Trophoblast cell (in vitro differentiated cells and primary cell): Measurements from ENCODE around the gene RACK1.

ENCODE experiments used
- DNase-seq, 2 donors: peaks; one replicate each; pipeline ENCODE4 v3.0.0-alpha.2; 2016
- H2AFZ ChIP-seq: 2 replicates; pipeline ENCODE4 v1.6.1; 2013; ENCODE audit warnings: low read length, moderate library complexity, mild to moderate bottlenecking; ENCODE audit not compliant: insufficient read depth, poor library complexity
- H2AK5ac ChIP-seq: 2 replicates; pipeline ENCODE4 v1.6.1; 2013; ENCODE audit warnings: mild to moderate bottlenecking, low read length
- H2BK120ac ChIP-seq: 2 replicates; pipeline ENCODE4 v1.6.1; 2013; ENCODE audit warnings: low read length, mild to moderate bottlenecking, moderate library complexity; ENCODE audit not compliant: insufficient read depth, poor library complexity
- H2BK12ac ChIP-seq: 2 replicates; pipeline ENCODE4 v1.6.1; 2013; ENCODE audit warnings: mild to moderate bottlenecking, low read length, moderate library complexity
- H2BK5ac ChIP-seq: 2 replicates; pipeline ENCODE4 v1.6.1; 2013; ENCODE audit warnings: low read length, low read depth, moderate library complexity, mild to moderate bottlenecking; ENCODE audit not compliant: poor library complexity
- H3K14ac ChIP-seq: 2 replicates; pipeline ENCODE4 v1.6.1; 2013; ENCODE audit warnings: mild to moderate bottlenecking, low read length
- H3K18ac ChIP-seq: 2 replicates; pipeline ENCODE4 v1.6.1; 2013; ENCODE audit warnings: mild to moderate bottlenecking, low read length
- H3K23ac ChIP-seq: 2 replicates; pipeline ENCODE4 v1.6.1; 2013; ENCODE audit warnings: low read length
- H3K27ac ChIP-seq: 2 replicates; pipeline ENCODE4 v1.5.1; 2013; ENCODE audit warnings: low read depth, mild to moderate bottlenecking, inconsistent platforms, low read length, moderate library complexity
- H3K27me3 ChIP-seq: 2 replicates; pipeline ENCODE4 v1.6.1; 2013; ENCODE audit warnings: inconsistent platforms, mild to moderate bottlenecking, low read length, moderate library complexity; ENCODE audit not compliant: insufficient read depth
- H3K36me3 ChIP-seq, 2 experiments: 1 replicate in 1 of 2; 2 replicates in 1 of 2; pipeline ENCODE4 v1.6.1; 2013; ENCODE audit warnings: low read length in 2 of 2, mild to moderate bottlenecking in 2 of 2, moderate library complexity in 1 of 2; ENCODE audit not compliant: insufficient read depth in 2 of 2, control insufficient read depth in 1 of 2
- H3K4ac ChIP-seq: 2 replicates; pipeline ENCODE4 v1.6.1; 2013; ENCODE audit warnings: low read depth, mild to moderate bottlenecking, low read length, moderate library complexity
- H3K4me1 ChIP-seq, 2 experiments: 1 replicate in 1 of 2; 2 replicates in 1 of 2; pipeline ENCODE4 v1.6.1; 2013; ENCODE audit warnings: low read length in 2 of 2, mild to moderate bottlenecking in 2 of 2, moderate library complexity in 1 of 2; ENCODE audit not compliant: insufficient read depth in 2 of 2, control insufficient read depth in 1 of 2
- H3K4me2 ChIP-seq: 2 replicates; pipeline ENCODE4 v1.6.1; 2013; ENCODE audit warnings: inconsistent platforms, mild to moderate bottlenecking, low read length, moderate library complexity
- H3K4me3 ChIP-seq: 2 replicates; pipeline ENCODE4 v1.5.1; 2013; ENCODE audit warnings: mild to moderate bottlenecking, low read depth, low read length, inconsistent platforms
- H3K79me1 ChIP-seq: one replicate; pipeline ENCODE4 v1.6.1; 2013; ENCODE audit warnings: low read length
- H3K79me2 ChIP-seq: 2 replicates; pipeline ENCODE4 v1.6.1; 2013; ENCODE audit warnings: low read length, mild to moderate bottlenecking; ENCODE audit not compliant: control insufficient read depth, insufficient read depth, poor library complexity
- H3K9ac ChIP-seq: 2 replicates; pipeline ENCODE4 v1.6.1; 2013; ENCODE audit warnings: mild to moderate bottlenecking, low read length
- H3K9me3 ChIP-seq: 2 replicates; pipeline ENCODE4 v1.6.1; 2013; ENCODE audit warnings: low read depth, mild to moderate bottlenecking, control low read depth, inconsistent platforms, low read length; ENCODE audit not compliant: insufficient read depth
- H4K12ac ChIP-seq: 2 replicates; pipeline ENCODE4 v1.6.1; 2013; ENCODE audit warnings: low read depth, mild to moderate bottlenecking, low read length, moderate library complexity
- H4K8ac ChIP-seq: 2 replicates; pipeline ENCODE4 v1.6.1; 2013; ENCODE audit warnings: low read depth, mild to moderate bottlenecking, low read length, moderate library complexity
- H4K91ac ChIP-seq: one replicate; pipeline ENCODE4 v1.6.1; 2013; ENCODE audit warnings: low read depth, mild to moderate bottlenecking, low read length, moderate library complexity
- WGBS: extraction: QIAGEN DNeasy Blood & Tissue Kit; methylation state at CpG from one replicate; pipeline ENCODE4 v1.1.7; 2013; ENCODE audit warnings: missing lambda C conversion rate; ENCODE audit not compliant: insufficient read length, insufficient coverage; ENCODE audit errors: extremely low coverage; 5-methylcytosine and 5-hydroxymethylcytosine counted together

Gene RACK1

GRCh38 chr5:181204826-181205760 is 38.6 kb downstream of the RACK1 start, which contains the start of gene TRIM7:
TSS of gene TRIM7 (minus strand) at chr5:181205196. CDS start at chr5:181205110, 86 bp downstream.
- Histone ChIP-seq H3K4me2 (peak within 1 kb of the TSS; percentile 69), H3K9ac (no peak within 1 kb of the TSS), H2BK120ac (no peak within 1 kb of the TSS), H3K4me1 (peaks cover 14 to 24% of the 10 kb centered on the region in 2 experiments), H2AK5ac (no peak within 1 kb of the TSS), H3K18ac (no peak within 1 kb of the TSS), H4K91ac (no peak within 1 kb of the TSS), H3K9me3 (peaks cover 3% of the 10 kb centered on the region), H4K12ac (no peak within 1 kb of the TSS), H2BK12ac (no peak within 1 kb of the TSS), H2BK5ac (no peak within 1 kb of the TSS), H3K27ac (no peak within 1 kb of the TSS), H3K4me3 (peak within 1 kb of the TSS; percentile 66), H4K8ac (no peak within 1 kb of the TSS), H3K4ac (no peak within 1 kb of the TSS), H2AFZ (peak within 1 kb of the TSS; percentile 81), H3K27me3 (peaks cover 31% of the 10 kb centered on the region), H3K23ac (no peak within 1 kb of the TSS), H3K36me3 (no peaks in the 10 kb centered on the region), H3K14ac (no peak within 1 kb of the TSS), H3K79me1 (no peaks in the 10 kb centered on the region), H3K79me2 (no peaks in the 10 kb centered on the region)
- WGBS, result no CpG with 5 or more reads among the region's 94 CpGs
- peak in 1 of 2 donors; percentile 46 for DNase-seq

GRCh38 chr5:181204113-181204825 is 39.4 kb downstream of the RACK1 start:
- Histone ChIP-seq H3K27ac (no peak overlapping the region), H3K23ac (no peak overlapping the region), H4K12ac (no peak overlapping the region), H3K79me2 (no peaks in the 10 kb centered on the region), H4K8ac (no peak overlapping the region), H3K4ac (no peak overlapping the region), H2BK12ac (no peak overlapping the region), H3K36me3 (no peaks in the 10 kb centered on the region), H3K14ac (no peak overlapping the region), H4K91ac (no peak overlapping the region), H3K27me3 (peaks cover 31% of the 10 kb centered on the region), H2BK120ac (no peak overlapping the region), H3K4me3 (peak overlapping the region; percentile 66), H2AK5ac (no peak overlapping the region), H3K79me1 (no peaks in the 10 kb centered on the region), H3K9ac (no peak overlapping the region), H3K4me2 (peak overlapping the region; percentile 69), H3K9me3 (peaks cover 3% of the 10 kb centered on the region), H3K18ac (no peak overlapping the region), H3K4me1 (peaks cover 14 to 24% of the 10 kb centered on the region in 2 experiments), H2AFZ (no peak overlapping the region), H2BK5ac (no peak overlapping the region)
- peak in 1 of 2 donors; percentile 38 for DNase-seq
- no CpG with 5 or more reads among the region's 67 CpGs for WGBS

GRCh38 chr5:181203777-181204112 is 40.0 kb downstream of the RACK1 start:
- H3K36me3 ChIP-seq, result no peaks in the 10 kb centered on the region
- no peak overlapping the region for H3K14ac ChIP-seq
- H2BK120ac ChIP-seq, result no peak overlapping the region
- DNase-seq, result no peak
- H3K4ac ChIP-seq, result no peak overlapping the region
- H3K4me1 ChIP-seq, result peaks cover 14 to 24% of the 10 kb centered on the region in 2 experiments
- H4K8ac ChIP-seq, result no peak overlapping the region
- H2BK12ac ChIP-seq, result no peak overlapping the region
- no peak overlapping the region for H3K27ac ChIP-seq
- no peak overlapping the region for H3K23ac ChIP-seq
- no peak overlapping the region for H3K18ac ChIP-seq
- H2AFZ ChIP-seq, result no peak overlapping the region
- no peak overlapping the region for H4K91ac ChIP-seq
- no peak overlapping the region for H2AK5ac ChIP-seq
- H3K79me1 ChIP-seq, result no peaks in the 10 kb centered on the region
- H3K9ac ChIP-seq, result no peak overlapping the region
- peaks cover 3% of the 10 kb centered on the region for H3K9me3 ChIP-seq
- no peak overlapping the region for H4K12ac ChIP-seq
- no peak overlapping the region for H2BK5ac ChIP-seq
- H3K27me3 ChIP-seq, result peaks cover 31% of the 10 kb centered on the region
- peak overlapping the region; percentile 30 for H3K4me3 ChIP-seq
- no peaks in the 10 kb centered on the region for H3K79me2 ChIP-seq
- no CpG with 5 or more reads among the region's 17 CpGs for WGBS
- peak overlapping the region; percentile 69 for H3K4me2 ChIP-seq

GRCh38 chr5:181203093-181203711 is 40.5 kb downstream of the RACK1 start:
- Histone ChIP-seq H3K36me3 (no peaks in the 10 kb centered on the region), H4K12ac (no peak overlapping the region), H3K79me2 (no peaks in the 10 kb centered on the region), H3K4me3 (peak overlapping the region; percentile 30), H3K27ac (no peak overlapping the region), H4K91ac (no peak overlapping the region), H3K4me2 (no peak overlapping the region), H3K4ac (no peak overlapping the region), H4K8ac (no peak overlapping the region), H2BK5ac (no peak overlapping the region), H3K23ac (no peak overlapping the region), H2AFZ (no peak overlapping the region), H2BK120ac (no peak overlapping the region), H3K18ac (no peak overlapping the region), H3K79me1 (no peaks in the 10 kb centered on the region), H3K9ac (no peak overlapping the region), H2BK12ac (no peak overlapping the region), H3K14ac (no peak overlapping the region), H3K4me1 (peaks cover 14 to 24% of the 10 kb centered on the region in 2 experiments), H3K27me3 (peaks cover 31% of the 10 kb centered on the region), H3K9me3 (peaks cover 3% of the 10 kb centered on the region), H2AK5ac (no peak overlapping the region)
- DNase-seq, result peak in 1 of 2 donors; percentile 50
- WGBS, result no CpG with 5 or more reads among the region's 11 CpGs
